D721Med (cell line): ENCODE results near the gene IGLL5.

Source experiments
- DNase-seq: peaks from one replicate; pipeline ENCODE4 v3.0.0; 2011; ENCODE audit warnings: low spot score; ENCODE audit not compliant: insufficient read length
- FAIRE-seq: peaks from 2 replicates; lab custom pipeline; 2011; peaks lifted over from hg19 to GRCh38; lab: Jason Lieb, UNC
- CTCF ChIP-seq: IDR thresholded peaks from 2 replicates; pipeline ENCODE4 v1.5.1; 2012; ENCODE audit warnings: mild to moderate bottlenecking, control low read depth; ENCODE audit not compliant: insufficient read depth; ENCODE audit errors: missing control alignments

IGLL5 gene

GRCh38 chr22:22943521-22944267 lies 56.1 kb downstream of the IGLL5 start:
- FAIRE-seq (no peak), DNase-seq (no peak)
- no peak for TF ChIP-seq CTCF

- no peak for FAIRE-seq
- DNase-seq = no peak
- no peak for TF ChIP-seq CTCF
Observed at GRCh38 chr22:22944268-22944985, 56.8 kb downstream of the IGLL5 start.

- FAIRE-seq = no peak
- DNase-seq = no peak
Observed at GRCh38 chr22:22945195-22945594, 57.6 kb downstream of the IGLL5 start.

More at GRCh38 chr22:22945195-22945594, 57.6 kb downstream of the IGLL5 start:
- no peak for TF ChIP-seq CTCF
